ENCODE results near the gene TNNT2. TPM values are rescaled to one million over a fixed set of nuclear protein-coding genes. Genes with fewer than 3 reads are reported as not detected.

TNNT2 gene
- total RNA-seq, 1 donor from 2014 or later = 1.9 TPM

GRCh38 chr1:201393076-201393475 lies 15.6 kb upstream of the TNNT2 start:
- Mint-ChIP-seq H3K27ac (no peak overlapping the region), H3K4me1 (ENCODE audit: low read depth) (peaks cover 26% of the 10 kb centered on the region), H3K4me3 (ENCODE audit: low read depth) (no peak overlapping the region), H3K27me3 (no peaks in the 10 kb centered on the region), H3K9me3 (ENCODE audit: low read depth) (no peaks in the 10 kb centered on the region), H3K36me3 (ENCODE audit: insufficient read depth) (peaks cover 1% of the 10 kb centered on the region)
- TF ChIP-seq CTCF (IDR thresholded peaks at IDR 0.05; ENCODE audit: unreplicated experiment) = no peak
- DNase-seq (ENCODE audit: low spot score, unreplicated experiment) = no peak

- Mint-ChIP-seq H3K36me3 (ENCODE audit: insufficient read depth) (peaks cover 7% of the 10 kb centered on the region), H3K4me3 (ENCODE audit: low read depth) (no peak overlapping the region), H3K9me3 (ENCODE audit: low read depth) (no peaks in the 10 kb centered on the region), H3K4me1 (ENCODE audit: low read depth) (peaks cover 14% of the 10 kb centered on the region), H3K27me3 (no peaks in the 10 kb centered on the region), H3K27ac (no peak overlapping the region)
- TF ChIP-seq CTCF (IDR thresholded peaks at IDR 0.05; ENCODE audit: unreplicated experiment) = no peak
- DNase-seq (ENCODE audit: low spot score, unreplicated experiment) = no peak
Measured at GRCh38 chr1:201391651-201392511, 14.4 kb upstream of the TNNT2 start.

- H3K27ac Mint-ChIP-seq = no peak overlapping the region
- H3K27me3 Mint-ChIP-seq = no peaks in the 10 kb centered on the region
- no peak overlapping the region for H3K4me3 Mint-ChIP-seq (ENCODE audit: low read depth)
- H3K4me1 Mint-ChIP-seq (ENCODE audit: low read depth) = peaks cover 7% of the 10 kb centered on the region
- H3K9me3 Mint-ChIP-seq (ENCODE audit: low read depth) = no peaks in the 10 kb centered on the region
- peaks cover 7% of the 10 kb centered on the region for H3K36me3 Mint-ChIP-seq (ENCODE audit: insufficient read depth)
- DNase-seq (ENCODE audit: low spot score, unreplicated experiment) = no peak
- TF ChIP-seq CTCF (IDR thresholded peaks at IDR 0.05; ENCODE audit: unreplicated experiment) = no peak
Measured at GRCh38 chr1:201391225-201391624, 13.7 kb upstream of the TNNT2 start.

GRCh38 chr1:201389051-201389450 lies 11.6 kb upstream of the TNNT2 start:
- Mint-ChIP-seq H3K36me3 (ENCODE audit: insufficient read depth) (peaks cover 10% of the 10 kb centered on the region), H3K4me1 (ENCODE audit: low read depth) (no peaks in the 10 kb centered on the region), H3K9me3 (ENCODE audit: low read depth) (no peaks in the 10 kb centered on the region), H3K27me3 (no peaks in the 10 kb centered on the region), H3K4me3 (ENCODE audit: low read depth) (no peak overlapping the region), H3K27ac (no peak overlapping the region)
- no peak for DNase-seq (ENCODE audit: low spot score, unreplicated experiment)
- no peak for TF ChIP-seq CTCF (IDR thresholded peaks at IDR 0.05; ENCODE audit: unreplicated experiment)

GRCh38 chr1:201386208-201386607 lies 8.7 kb upstream of the TNNT2 start:
- H3K27me3 Mint-ChIP-seq = no peaks in the 10 kb centered on the region
- no peak overlapping the region for H3K27ac Mint-ChIP-seq
- DNase-seq (ENCODE audit: low spot score, unreplicated experiment) = no peak
- H3K36me3 Mint-ChIP-seq (ENCODE audit: insufficient read depth) = peaks cover 13% of the 10 kb centered on the region
- H3K4me3 Mint-ChIP-seq (ENCODE audit: low read depth) = no peak overlapping the region
- TF ChIP-seq CTCF (IDR thresholded peaks at IDR 0.05; ENCODE audit: unreplicated experiment) = no peak
- peaks cover 1% of the 10 kb centered on the region for H3K4me1 Mint-ChIP-seq (ENCODE audit: low read depth)
- no peaks in the 10 kb centered on the region for H3K9me3 Mint-ChIP-seq (ENCODE audit: low read depth)

All from progenitor cell of endocrine pancreas (in vitro differentiated cells).